GM12872 (cell line): ENCODE data around the gene TIE1.

ENCODE experiments used
- TF ChIP-seq, protein P1 (sequence below): IDR thresholded peaks from 3 replicates; pipeline ENCODE4 v1.5.1; 2011; ENCODE audit warnings: low read depth, mild to moderate bottlenecking, low read length, moderate library complexity; ENCODE audit not compliant: insufficient read depth

Gene TIE1

DNA sequence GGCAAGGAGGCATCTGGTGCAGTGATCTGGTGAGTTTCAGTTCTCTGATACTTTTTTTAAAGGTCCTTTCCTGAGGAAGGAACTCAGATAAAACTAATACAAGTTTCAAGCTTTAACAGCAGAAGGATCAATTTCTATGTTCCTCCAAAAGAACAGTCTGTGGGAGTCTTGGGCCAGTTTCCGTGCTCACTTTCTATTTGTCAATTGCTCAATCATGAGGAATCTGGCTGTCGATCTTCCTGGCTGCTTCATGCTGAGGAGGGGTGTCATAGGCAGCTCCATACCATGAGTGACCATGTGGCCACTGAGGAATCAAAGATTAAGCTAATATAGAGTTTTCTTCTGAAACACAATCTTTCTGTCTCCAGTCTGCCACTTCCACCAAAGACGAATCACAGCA, 42.4 kb upstream of the TIE1 start:
- TF ChIP-seq, protein P1, sequence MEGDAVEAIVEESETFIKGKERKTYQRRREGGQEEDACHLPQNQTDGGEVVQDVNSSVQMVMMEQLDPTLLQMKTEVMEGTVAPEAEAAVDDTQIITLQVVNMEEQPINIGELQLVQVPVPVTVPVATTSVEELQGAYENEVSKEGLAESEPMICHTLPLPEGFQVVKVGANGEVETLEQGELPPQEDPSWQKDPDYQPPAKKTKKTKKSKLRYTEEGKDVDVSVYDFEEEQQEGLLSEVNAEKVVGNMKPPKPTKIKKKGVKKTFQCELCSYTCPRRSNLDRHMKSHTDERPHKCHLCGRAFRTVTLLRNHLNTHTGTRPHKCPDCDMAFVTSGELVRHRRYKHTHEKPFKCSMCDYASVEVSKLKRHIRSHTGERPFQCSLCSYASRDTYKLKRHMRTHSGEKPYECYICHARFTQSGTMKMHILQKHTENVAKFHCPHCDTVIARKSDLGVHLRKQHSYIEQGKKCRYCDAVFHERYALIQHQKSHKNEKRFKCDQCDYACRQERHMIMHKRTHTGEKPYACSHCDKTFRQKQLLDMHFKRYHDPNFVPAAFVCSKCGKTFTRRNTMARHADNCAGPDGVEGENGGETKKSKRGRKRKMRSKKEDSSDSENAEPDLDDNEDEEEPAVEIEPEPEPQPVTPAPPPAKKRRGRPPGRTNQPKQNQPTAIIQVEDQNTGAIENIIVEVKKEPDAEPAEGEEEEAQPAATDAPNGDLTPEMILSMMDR, result no peak

DNA sequence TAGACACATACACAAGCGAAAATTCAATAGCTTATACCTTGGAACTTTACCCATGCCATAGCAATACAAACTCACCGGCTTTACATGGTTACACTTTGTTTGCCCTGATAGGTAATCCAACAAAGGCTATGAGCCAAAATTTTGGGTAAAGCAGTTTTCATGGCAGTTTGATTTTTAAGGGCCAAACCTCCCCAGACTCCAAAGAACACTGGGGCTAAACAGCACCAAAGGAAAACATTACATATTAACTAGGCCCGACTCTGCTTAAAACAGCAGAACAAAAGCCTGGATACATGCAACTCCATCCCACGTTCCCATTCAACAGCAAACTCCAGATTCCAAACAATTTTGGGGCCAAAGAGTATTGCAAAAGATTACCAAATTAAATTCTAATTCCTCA, 35.4 kb upstream of the TIE1 start:
- TF ChIP-seq, protein P1, result no peak

DNA sequence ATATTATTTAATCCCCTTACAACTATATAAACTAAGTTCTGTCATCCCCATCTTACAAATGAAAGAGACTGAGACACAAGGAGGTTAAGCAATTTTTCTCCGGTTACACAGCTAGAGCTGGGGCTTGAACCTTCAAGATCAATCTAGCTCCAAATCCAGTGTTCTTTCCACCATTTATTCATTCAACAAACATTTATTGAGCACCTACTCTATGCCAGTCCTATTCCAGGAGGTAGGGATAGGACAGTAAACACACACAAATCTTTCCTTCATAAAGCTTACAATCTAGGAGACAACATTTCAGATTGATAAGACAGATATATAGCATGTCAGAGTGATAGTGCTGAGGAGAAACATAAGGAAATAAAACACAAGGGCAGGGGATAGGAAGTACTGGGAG, 33.9 kb upstream of the TIE1 start:
- TF ChIP-seq, protein P1, result no peak

DNA sequence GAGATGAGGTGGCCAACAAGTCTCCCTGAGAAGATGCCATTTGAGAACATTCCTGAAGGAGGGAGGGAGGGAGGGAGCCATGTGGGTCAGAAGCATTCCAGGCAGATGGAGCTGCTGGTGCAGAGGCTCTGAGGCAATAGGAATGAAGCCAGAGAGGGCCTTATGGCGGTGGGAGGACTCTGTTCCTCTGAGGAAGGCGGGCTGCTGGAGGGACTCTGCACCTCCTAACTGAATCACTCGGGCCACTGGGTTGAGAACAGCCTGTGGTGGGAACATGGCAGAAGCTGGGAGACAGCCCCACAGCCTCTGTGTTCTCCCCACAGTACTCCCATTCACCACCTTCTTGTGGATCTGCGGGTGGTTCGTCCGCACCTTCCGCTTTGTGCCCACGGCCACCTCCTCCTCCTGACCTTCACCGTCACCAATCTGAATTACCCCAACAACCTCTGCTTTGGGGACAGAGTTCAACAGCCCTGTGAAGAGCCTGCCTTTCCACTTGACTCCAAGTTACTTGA, 33.4 kb upstream of the TIE1 start:
- TF ChIP-seq, protein P1, result no peak

DNA sequence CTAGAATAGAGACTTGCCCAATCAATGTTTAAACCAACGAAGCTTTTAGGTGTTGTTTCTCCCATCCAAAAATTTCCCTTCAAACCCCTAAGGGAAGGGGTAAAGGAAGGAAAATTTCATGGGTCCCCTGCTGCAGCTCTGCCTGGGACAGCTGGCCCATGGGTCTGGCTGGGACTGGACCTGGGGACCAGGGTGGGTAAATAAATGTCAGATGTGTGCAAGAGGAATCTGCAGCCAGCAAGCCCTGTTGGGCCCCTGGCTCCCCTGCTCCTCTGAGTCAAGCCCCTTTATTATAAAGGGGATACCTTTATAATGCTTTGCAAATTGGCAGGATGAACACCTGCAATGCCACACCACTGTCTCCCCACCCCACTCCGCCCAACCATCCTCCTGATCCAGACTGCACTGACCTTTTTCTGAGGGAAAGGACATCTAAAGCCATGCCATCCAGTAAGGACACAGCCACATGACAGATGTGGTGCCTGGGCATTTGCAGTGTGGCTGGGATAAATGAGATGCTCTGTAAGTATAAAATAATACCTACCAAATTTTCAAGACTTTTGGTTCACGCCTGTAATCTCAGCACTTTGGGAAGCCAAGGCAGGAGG, 32.9 kb upstream of the TIE1 start:
- TF ChIP-seq, protein P1, result no peak

DNA sequence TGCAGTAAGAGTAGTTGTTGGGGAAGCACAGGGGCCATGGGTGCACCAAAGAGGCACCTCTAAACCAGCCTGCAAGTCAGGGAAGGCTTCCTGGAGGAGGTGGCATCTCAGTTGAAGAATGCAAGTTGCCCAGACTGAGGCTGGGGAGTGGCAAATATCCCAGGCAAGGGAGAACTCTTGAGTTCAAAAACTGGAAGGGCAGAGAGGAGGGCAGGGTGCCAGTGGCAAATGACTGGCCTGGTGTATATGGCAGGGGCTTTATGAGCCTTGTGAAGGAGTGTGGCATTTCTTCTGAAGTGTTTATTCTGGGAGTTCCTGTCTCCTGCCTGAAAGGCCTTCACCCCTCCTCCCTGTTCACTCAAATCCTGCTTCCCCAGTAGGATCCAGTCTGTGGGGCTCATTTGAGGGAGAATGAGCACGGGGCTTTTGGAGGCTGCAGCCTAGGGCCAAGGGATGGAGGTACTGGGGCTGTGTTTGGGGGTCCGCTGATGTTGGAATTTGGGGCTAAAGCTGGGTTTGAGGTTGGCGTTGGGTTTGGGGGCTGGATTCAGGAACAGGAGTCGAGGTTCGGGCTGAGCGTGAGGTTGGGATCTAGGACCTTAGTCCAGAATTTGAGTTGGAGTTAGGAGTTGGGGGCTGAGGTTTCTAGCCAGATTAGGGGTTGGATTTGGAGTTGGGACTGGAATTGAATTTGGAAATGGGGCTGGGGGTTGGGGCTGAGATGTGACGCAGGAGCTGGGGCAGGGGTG, 31.0 kb upstream of the TIE1 start, which contains the start of gene TMEM125:
Gene TMEM125 (plus strand): TSS at position 357 of the 749 bp plus-strand sequence. CDS start 2,740 bp downstream, outside the sequence.
- TF ChIP-seq, protein P1, result no peak

DNA sequence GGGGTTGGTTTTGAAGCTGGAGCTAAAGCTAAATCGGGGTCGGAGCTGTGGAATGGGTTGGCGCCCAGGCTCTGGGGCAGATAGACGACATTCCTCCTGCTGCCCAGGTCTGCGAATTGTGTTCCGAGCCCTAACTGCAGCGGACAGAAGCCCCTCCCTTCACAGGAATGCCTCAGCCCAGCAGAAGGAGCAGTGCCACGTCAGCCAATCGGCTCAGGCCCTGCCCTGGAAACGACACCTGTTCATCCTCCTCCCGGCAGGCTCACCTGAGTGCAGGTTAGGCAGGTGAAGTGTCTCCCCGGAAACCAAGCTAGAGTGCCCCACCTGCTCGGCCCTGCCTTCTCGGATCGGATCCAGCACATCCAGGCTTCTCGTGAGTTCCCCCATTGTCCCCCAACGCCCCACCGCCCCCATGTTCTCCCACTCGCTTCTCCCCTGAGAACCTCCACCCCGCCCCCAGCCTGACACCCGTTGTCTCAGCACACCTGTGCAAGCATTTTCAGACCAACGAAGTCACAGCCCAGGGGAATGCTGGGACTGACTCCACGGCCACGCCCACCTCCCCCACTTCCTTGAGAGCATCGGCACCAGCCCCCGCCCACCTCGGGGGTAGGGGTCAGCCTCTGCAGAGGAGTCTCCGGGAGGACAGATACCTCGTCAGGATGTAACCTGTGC, 30.2 kb upstream of the TIE1 start:
- TF ChIP-seq, protein P1, result no peak
